IMR-90 (cell line): ENCODE results near the gene PTPRC. TPM values are rescaled to one million over a fixed set of nuclear protein-coding genes. Genes with fewer than 3 reads are reported as not detected.

Experiments used
- ATAC-seq: fragments of 200-7000 bp; cut with Tn5 transposase; 2 replicates; pipeline ENCODE4 v1.9.1; 2020; ENCODE audit warnings: low read depth, mild to moderate bottlenecking, moderate library complexity
- BruUV-seq: library from RNA; stranded (reverse); fragments of 400-500 nt; replicated peaks from 2 replicates; lab custom pipeline; 2021; lab: Mats Ljungman, UMichigan
- CTCF ChIA-PET: fragments of 300-600 bp; formaldehyde crosslinking; extraction: SDS; loops from one replicate; lab custom pipeline; 2021; ENCODE audit warnings: antibody characterized with exemption; lab: Yijun Ruan, JAX
- POLR2A ChIA-PET: fragments of 300-600 bp; sonication (Branson Sonifier 250); formaldehyde crosslinking; loops from one replicate; lab custom pipeline; 2022; ENCODE audit warnings: antibody characterized with exemption; ENCODE audit not compliant: unreplicated experiment; lab: Charles Lee
- DNase-seq: peaks from one replicate; pipeline ENCODE4 v3.0.0; 2013
- H2AFZ ChIP-seq: replicated peaks from 2 replicates; pipeline ENCODE3; 2013; ENCODE audit warnings: low read length, mild to moderate bottlenecking; ENCODE audit not compliant: poor library complexity
- H2AK5ac ChIP-seq: 2 replicates; pipeline ENCODE4 v1.6.1; 2013; ENCODE audit warnings: low read depth, low read length, inconsistent platforms
- H2AK9ac ChIP-seq: replicated peaks from 2 replicates; pipeline ENCODE3; 2013; ENCODE audit warnings: mild to moderate bottlenecking, low read depth, low read length, moderate library complexity; ENCODE audit not compliant: poor library complexity
- H2BK120ac ChIP-seq: 2 replicates; pipeline ENCODE4 v1.6.1; 2013; ENCODE audit warnings: low read depth, low read length, inconsistent platforms
- H2BK15ac ChIP-seq: 3 replicates; pipeline ENCODE4 v1.6.1; 2013; ENCODE audit warnings: low read depth, low read length, inconsistent platforms
- H2BK20ac ChIP-seq: 2 replicates; pipeline ENCODE4 v1.6.1; 2013; ENCODE audit warnings: low read depth, mild to moderate bottlenecking, inconsistent platforms, low read length, moderate library complexity
- H2BK5ac ChIP-seq: 2 replicates; pipeline ENCODE4 v1.6.1; 2013; ENCODE audit warnings: mild to moderate bottlenecking, low read depth, low read length, inconsistent platforms; ENCODE audit not compliant: poor library complexity, severe bottlenecking
- H3K14ac ChIP-seq: replicated peaks from 2 replicates; pipeline ENCODE4 v1.6.1; 2013; ENCODE audit warnings: low read depth, low read length, inconsistent platforms
- H3K18ac ChIP-seq: 2 replicates; pipeline ENCODE4 v1.6.1; 2013; ENCODE audit warnings: low read depth, low read length, control low read depth
- H3K23ac ChIP-seq: 2 replicates; pipeline ENCODE4 v1.6.1; 2013; ENCODE audit warnings: low read depth, low read length, inconsistent platforms
- H3K27ac ChIP-seq: 2 replicates; pipeline ENCODE4 v1.5.1; 2013; ENCODE audit warnings: mild to moderate bottlenecking, control low read depth, low read length; ENCODE audit not compliant: insufficient read depth
- H3K27me3 ChIP-seq: 2 replicates; pipeline ENCODE4 v1.6.1; 2013; ENCODE audit warnings: low read length; ENCODE audit not compliant: control insufficient read depth, insufficient read depth
- H3K36me3 ChIP-seq: 2 replicates; pipeline ENCODE4 v1.6.1; 2013; ENCODE audit warnings: low read length, mixed read lengths; ENCODE audit not compliant: control insufficient read depth, insufficient read depth
- H3K4ac ChIP-seq: 2 replicates; pipeline ENCODE4 v1.6.1; 2013; ENCODE audit warnings: low read depth, low read length, inconsistent platforms
- H3K4me1 ChIP-seq: 2 replicates; pipeline ENCODE4 v1.6.1; 2013; ENCODE audit warnings: low read length, mixed read lengths; ENCODE audit not compliant: control insufficient read depth, insufficient read depth
- H3K4me2 ChIP-seq: 2 replicates; pipeline ENCODE4 v1.6.1; 2013; ENCODE audit warnings: low read depth, mild to moderate bottlenecking, control low read depth, low read length, moderate library complexity
- H3K4me3 ChIP-seq: 2 replicates; pipeline ENCODE4 v1.5.1; 2013; ENCODE audit warnings: low read depth, mild to moderate bottlenecking, control low read depth, low read length, moderate library complexity; ENCODE audit not compliant: insufficient read depth
- H3K56ac ChIP-seq: 2 replicates; pipeline ENCODE4 v1.6.1; 2013; ENCODE audit warnings: low read length, inconsistent platforms; ENCODE audit not compliant: insufficient read depth; ENCODE audit errors: extremely low read depth
- H3K79me1 ChIP-seq, 2 experiments: 2 replicates each; pipeline ENCODE4 v1.6.1; 2013; ENCODE audit warnings: low read length in 2 of 2, inconsistent platforms in 1 of 2, low read depth in 1 of 2
- H3K9ac ChIP-seq: 2 replicates; pipeline ENCODE4 v1.6.1; 2013; ENCODE audit warnings: low read depth, low read length, control low read depth
- H3K9me1 ChIP-seq: 2 replicates; pipeline ENCODE4 v1.6.1; 2013; ENCODE audit warnings: low read length, inconsistent platforms; ENCODE audit not compliant: insufficient read depth
- H3K9me3 ChIP-seq: 2 replicates; pipeline ENCODE4 v1.6.1; 2013; ENCODE audit warnings: low read length; ENCODE audit not compliant: control insufficient read depth, insufficient read depth
- H4K20me1 ChIP-seq: 2 replicates; pipeline ENCODE4 v1.6.1; 2013; ENCODE audit warnings: low read length, inconsistent platforms; ENCODE audit not compliant: insufficient read depth
- H4K5ac ChIP-seq: 2 replicates; pipeline ENCODE4 v1.6.1; 2013; ENCODE audit warnings: mild to moderate bottlenecking, low read depth, low read length, control low read depth
- H4K8ac ChIP-seq, 2 experiments: 2 replicates each; pipeline ENCODE4 v1.6.1; 2013; ENCODE audit warnings: low read depth in 2 of 2, low read length in 2 of 2, control low read depth in 1 of 2, inconsistent platforms in 1 of 2
- H4K91ac ChIP-seq: 2 replicates; pipeline ENCODE4 v1.6.1; 2013; ENCODE audit warnings: low read depth, low read length, inconsistent platforms; ENCODE audit not compliant: insufficient read depth
- BHLHE40 ChIP-seq: fragments of 150-350 bp; IDR thresholded peaks from 2 replicates; pipeline ENCODE4 v1.6.1; 2016; ENCODE audit warnings: mild to moderate bottlenecking, low read depth, low read length
- CEBPB ChIP-seq: IDR thresholded peaks from 2 replicates; pipeline ENCODE4 v1.6.1; 2012; ENCODE audit warnings: low read depth, low read length, improper control_type of control experiment
- FOS ChIP-seq: fragments of 150-350 bp; IDR thresholded peaks from 2 replicates; pipeline ENCODE4 v1.6.1; 2016; ENCODE audit warnings: low read depth, low read length
- MAZ ChIP-seq: IDR thresholded peaks from 2 replicates; pipeline ENCODE4 v1.6.1; 2012; ENCODE audit warnings: low read depth, mild to moderate bottlenecking, low read length, improper control_type of control experiment, moderate library complexity, borderline replicate concordance
- MXI1 ChIP-seq: IDR thresholded peaks from 2 replicates; pipeline ENCODE4 v1.6.1; 2012; ENCODE audit warnings: low read depth, mild to moderate bottlenecking, low read length, moderate library complexity, borderline replicate concordance
- RFX5 ChIP-seq: IDR thresholded peaks from 2 replicates; pipeline ENCODE4 v1.8.0; 2012; ENCODE audit warnings: low read depth, mild to moderate bottlenecking, low read length, moderate library complexity
- WGBS, 2 experiments: methylation state at CpG; one replicate each; pipeline versions ENCODE4 v1.1.5 to v1.1.7; 2013; ENCODE audit warnings: missing lambda C conversion rate in 2 of 2; ENCODE audit not compliant: insufficient read length in 1 of 2; ENCODE audit errors: extremely low coverage in 2 of 2; 5-methylcytosine and 5-hydroxymethylcytosine counted together
- dilution Hi-C: fragments of 300-500 bp; cut with HindIII; formaldehyde crosslinking; loops from one replicate; pipeline ENCODE4 v1.14.3; 2018; ENCODE audit warnings: low sequenced_read_pairs; ENCODE audit not compliant: unreplicated experiment
- in situ Hi-C: fragments of 300-500 bp; cut with MboI; formaldehyde crosslinking; loops from 3 replicates; pipeline ENCODE4 v1.14.3; 2019; ENCODE audit warnings: low sequenced_read_pairs, inconsistent platforms, mixed read lengths
- intact Hi-C: fragments of 100-400 bp; cut with micrococcal nuclease; formaldehyde crosslinking; loops from 2 replicates; pipeline ENCODE4 v1.10.0; 2022
- polyA plus RNA-seq, 3 experiments: library from polyadenylated mRNA; depleted of rRNA; stranded (reverse); fragments of >200 nt; gene quantifications; 2 replicates each; pipeline ENCODE4 v1.2.3, GENCODE V29; 2012; ENCODE audit warnings: low replicate concordance in 1 of 3
- total RNA-seq: library from RNA; depleted of rRNA; stranded (reverse); fragments of >200 nt; gene quantifications from 2 replicates; pipeline ENCODE4 v1.2.3, GENCODE V29; 2012
- TF ChIP-seq, protein P1 (sequence below): conservative IDR thresholded peaks from 2 replicates; pipeline ENCODE4 v1.5.1; 2012; ENCODE audit warnings: mild to moderate bottlenecking, low read depth, low read length, improper control_type of control experiment
- TF ChIP-seq, protein P2 (sequence below): fragments of 150-350 bp; IDR thresholded peaks from 2 replicates; pipeline ENCODE4 v1.6.1; 2017; ENCODE audit warnings: mild to moderate bottlenecking, antibody characterized with exemption, low read length, low read depth

The PTPRC gene
- total and polyA plus RNA-seq, 2 of the 4 experiments (the other 2 are of a cell fraction) = not detected

DNA sequence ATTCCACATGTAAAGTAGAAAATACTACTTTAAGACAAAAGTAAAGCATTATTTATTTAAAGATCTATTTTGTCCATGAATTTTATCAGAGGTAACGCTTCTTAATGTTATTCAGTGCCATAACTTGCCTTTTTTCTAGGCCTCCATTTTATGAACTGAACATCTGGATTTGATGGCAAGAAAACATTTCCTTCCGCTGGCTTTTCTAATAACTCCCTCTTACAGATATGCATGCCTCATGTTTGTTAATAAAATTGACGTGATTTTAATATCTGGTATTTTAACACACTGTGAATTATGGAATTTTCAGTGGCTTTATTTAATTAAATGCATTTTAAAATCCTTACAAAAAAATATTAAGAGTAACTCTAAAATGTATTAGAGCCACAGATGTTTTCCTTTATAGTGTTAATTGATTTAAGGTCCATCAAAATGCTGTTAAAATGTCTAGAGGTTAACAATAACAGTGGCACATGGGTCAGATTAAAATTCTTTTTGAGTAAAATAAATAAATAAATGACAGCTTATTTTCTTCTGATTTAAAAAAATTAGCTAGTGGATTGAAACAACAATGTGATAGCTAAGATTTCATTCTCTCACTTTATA is 15.1 kb downstream of the PTPRC start:
- intact Hi-C loops (no loop called here), in situ Hi-C loops (no loop called here), dilution Hi-C loops (no loop called here)
- H3K9me1 ChIP-seq = peaks cover 4% of the 10 kb centered on the region; the same call in 1 of the 2 replicates
- no peak overlapping the region for H2BK5ac ChIP-seq
- no peak overlapping the region for H3K4ac ChIP-seq
- no CpG with 5 or more reads among the region's 3 CpGs for WGBS, 2 experiments
- no peak overlapping the region for H2BK120ac ChIP-seq
- H2AK5ac ChIP-seq = no peak overlapping the region
- no peak overlapping the region for H3K14ac ChIP-seq
- no peak overlapping the region for H2BK20ac ChIP-seq
- no peak overlapping the region for H3K9ac ChIP-seq
- H3K56ac ChIP-seq = no peak overlapping the region
- H3K36me3 ChIP-seq = no peaks in the 10 kb centered on the region
- ATAC-seq (no peak), DNase-seq (no peak)
- H4K91ac ChIP-seq = no peak overlapping the region
- H3K27me3 ChIP-seq = no peaks in the 10 kb centered on the region
- no peak overlapping the region for H3K18ac ChIP-seq
- CTCF ChIA-PET = no interaction called here
- no peak overlapping the region for H3K4me2 ChIP-seq
- H3K4me1 ChIP-seq = peaks cover 10% of the 10 kb centered on the region
- H2BK15ac ChIP-seq = no peak overlapping the region
- H3K27ac ChIP-seq = no peak overlapping the region
- no peak overlapping the region for H3K23ac ChIP-seq
- no peak overlapping the region for H2AK9ac ChIP-seq
- TF ChIP-seq MAZ (no peak), BHLHE40 (no peak), CEBPB (no peak), MXI1 (no peak), FOS (no peak), RFX5 (no peak)
- TF ChIP-seq, protein P1, sequence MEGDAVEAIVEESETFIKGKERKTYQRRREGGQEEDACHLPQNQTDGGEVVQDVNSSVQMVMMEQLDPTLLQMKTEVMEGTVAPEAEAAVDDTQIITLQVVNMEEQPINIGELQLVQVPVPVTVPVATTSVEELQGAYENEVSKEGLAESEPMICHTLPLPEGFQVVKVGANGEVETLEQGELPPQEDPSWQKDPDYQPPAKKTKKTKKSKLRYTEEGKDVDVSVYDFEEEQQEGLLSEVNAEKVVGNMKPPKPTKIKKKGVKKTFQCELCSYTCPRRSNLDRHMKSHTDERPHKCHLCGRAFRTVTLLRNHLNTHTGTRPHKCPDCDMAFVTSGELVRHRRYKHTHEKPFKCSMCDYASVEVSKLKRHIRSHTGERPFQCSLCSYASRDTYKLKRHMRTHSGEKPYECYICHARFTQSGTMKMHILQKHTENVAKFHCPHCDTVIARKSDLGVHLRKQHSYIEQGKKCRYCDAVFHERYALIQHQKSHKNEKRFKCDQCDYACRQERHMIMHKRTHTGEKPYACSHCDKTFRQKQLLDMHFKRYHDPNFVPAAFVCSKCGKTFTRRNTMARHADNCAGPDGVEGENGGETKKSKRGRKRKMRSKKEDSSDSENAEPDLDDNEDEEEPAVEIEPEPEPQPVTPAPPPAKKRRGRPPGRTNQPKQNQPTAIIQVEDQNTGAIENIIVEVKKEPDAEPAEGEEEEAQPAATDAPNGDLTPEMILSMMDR = no peak
- TF ChIP-seq, protein P2, sequence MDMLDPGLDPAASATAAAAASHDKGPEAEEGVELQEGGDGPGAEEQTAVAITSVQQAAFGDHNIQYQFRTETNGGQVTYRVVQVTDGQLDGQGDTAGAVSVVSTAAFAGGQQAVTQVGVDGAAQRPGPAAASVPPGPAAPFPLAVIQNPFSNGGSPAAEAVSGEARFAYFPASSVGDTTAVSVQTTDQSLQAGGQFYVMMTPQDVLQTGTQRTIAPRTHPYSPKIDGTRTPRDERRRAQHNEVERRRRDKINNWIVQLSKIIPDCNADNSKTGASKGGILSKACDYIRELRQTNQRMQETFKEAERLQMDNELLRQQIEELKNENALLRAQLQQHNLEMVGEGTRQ = no peak
- no peaks in the 10 kb centered on the region for H3K9me3 ChIP-seq
- H4K5ac ChIP-seq = no peak overlapping the region
- H3K4me3 ChIP-seq = no peak overlapping the region
- H4K8ac ChIP-seq = no peak overlapping the region
- no peak overlapping the region for H2AFZ ChIP-seq
- no TSS peak for BruUV-seq
- no peaks in the 10 kb centered on the region for H4K20me1 ChIP-seq
- no peaks in the 10 kb centered on the region for H3K79me1 ChIP-seq
- POLR2A ChIA-PET = no interaction called here
